Measurements from ENCODE around the gene MRPS12.
A peak's percentile ranks its signal among the peaks of the same experiment; 100 is the strongest.
"Not testable (repeated sequence)": the region's sequence is repeated elsewhere in the genome, so short reads cannot be mapped to it uniquely, and the experiment has no call there.

The MRPS12 gene

DNA sequence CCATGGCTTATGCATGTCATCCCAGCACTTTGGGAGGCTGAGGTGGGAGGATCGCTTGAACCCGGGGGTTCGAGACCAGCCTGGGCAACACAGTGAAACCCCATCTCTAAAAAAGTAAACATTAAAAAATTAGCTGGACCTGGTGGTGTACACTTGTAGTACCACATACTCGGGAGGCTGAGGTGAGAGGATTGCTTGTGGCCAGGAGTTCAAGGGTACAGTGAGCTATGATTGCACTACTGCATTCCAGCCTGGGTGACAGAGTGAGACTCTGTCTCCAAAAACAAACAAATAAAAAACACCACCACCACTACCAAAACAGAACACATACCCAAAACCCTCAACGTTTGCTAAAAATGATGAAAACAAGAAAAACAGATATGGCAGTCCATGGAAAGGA is 28.9 kb downstream of the MRPS12 start:
- POLR2A ChIA-PET, result no interaction called here
- Histone ChIP-seq H3K9me3 (ENCODE audit: control insufficient read depth, insufficient read depth, low read depth, low read length) (no peaks in the 10 kb centered on the region; the same call in 1 of the 2 replicates), H3K27ac (ENCODE audit: extremely low read depth, low read depth, low read length) (no peak overlapping the region), H3K4me3 (ENCODE audit: low read depth, low read length) (no peak overlapping the region), H3K4me1 (ENCODE audit: control insufficient read depth, insufficient read depth, low read length) (peaks cover 3% of the 10 kb centered on the region; the same call in 1 of the 2 replicates), H3K36me3 (ENCODE audit: control insufficient read depth in 2 of 2, insufficient read depth in 1 of 2, low read length in 2 of 2) (peaks cover 14 to 72% of the 10 kb centered on the region in 2 experiments)
- CTCF ChIA-PET, result interaction anchor here (0.6 to 6.6 kb wide), 16 partner anchors 12 to 995 kb away, joined by 3 to 44 read pairs (median 3); partner anchors contain the start of gene FBXO17
- peak; percentile 79; the same call in 1 of the 2 replicates for TF ChIP-seq ZNF311 (tag by site-specific recombination; IDR thresholded peaks at IDR 0.05; ENCODE audit: borderline replicate concordance)
- no peak for TF ChIP-seq ZNF747 (tag by site-specific recombination; IDR thresholded peaks at IDR 0.05)
- 0 out of 2 replicates have a peak, but pooled peaks have one; percentile 21 for TF ChIP-seq ZNF157 (tag by site-specific recombination; IDR thresholded peaks at IDR 0.05)

DNA sequence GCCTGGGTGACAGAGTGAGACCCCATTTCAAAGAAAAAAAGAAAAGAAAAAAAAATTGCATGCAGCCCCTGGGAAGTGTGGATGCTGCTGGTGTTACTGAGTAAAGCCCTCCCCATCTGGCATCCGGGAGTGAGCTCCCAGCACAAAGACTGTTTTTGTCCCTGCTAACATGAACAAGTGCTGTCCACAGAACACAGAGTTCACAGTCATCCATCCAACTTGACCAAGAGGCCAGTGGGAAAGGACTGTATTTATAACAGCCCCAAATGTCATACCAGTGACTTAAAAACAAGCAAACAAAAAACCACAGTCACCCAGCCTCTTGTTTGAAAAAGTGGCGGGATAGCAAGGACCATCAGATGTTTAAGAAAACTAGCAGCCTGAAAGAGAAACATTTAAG is 34.0 kb downstream of the MRPS12 start:
- Histone ChIP-seq H3K27ac (ENCODE audit: extremely low read depth, low read depth, low read length) (no peak overlapping the region), H3K9me3 (ENCODE audit: control insufficient read depth, insufficient read depth, low read depth, low read length) (no peaks in the 10 kb centered on the region; the same call in none of the 2 replicates), H3K4me3 (ENCODE audit: low read depth, low read length) (no peak overlapping the region), H3K36me3 (ENCODE audit: control insufficient read depth in 2 of 2, insufficient read depth in 1 of 2, low read length in 2 of 2) (peaks cover 35 to 77% of the 10 kb centered on the region in 2 experiments), H3K4me1 (ENCODE audit: control insufficient read depth, insufficient read depth, low read length) (peaks cover 8% of the 10 kb centered on the region)
- TF ChIP-seq, protein P1, sequence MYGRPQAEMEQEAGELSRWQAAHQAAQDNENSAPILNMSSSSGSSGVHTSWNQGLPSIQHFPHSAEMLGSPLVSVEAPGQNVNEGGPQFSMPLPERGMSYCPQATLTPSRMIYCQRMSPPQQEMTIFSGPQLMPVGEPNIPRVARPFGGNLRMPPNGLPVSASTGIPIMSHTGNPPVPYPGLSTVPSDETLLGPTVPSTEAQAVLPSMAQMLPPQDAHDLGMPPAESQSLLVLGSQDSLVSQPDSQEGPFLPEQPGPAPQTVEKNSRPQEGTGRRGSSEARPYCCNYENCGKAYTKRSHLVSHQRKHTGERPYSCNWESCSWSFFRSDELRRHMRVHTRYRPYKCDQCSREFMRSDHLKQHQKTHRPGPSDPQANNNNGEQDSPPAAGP (tag by site-specific recombination; IDR thresholded peaks at IDR 0.05), result no peak
- TF ChIP-seq ZNF626 (tag by site-specific recombination; IDR thresholded peaks at IDR 0.05), result no peak
- no peak for TF ChIP-seq ZNF169 (tag by site-specific recombination; IDR thresholded peaks at IDR 0.05)
- no peak for TF ChIP-seq SP7 (tag by site-specific recombination; IDR thresholded peaks at IDR 0.05)
- no peak for TF ChIP-seq BCL11B (tag by site-specific recombination; IDR thresholded peaks at IDR 0.05; ENCODE audit: low read depth)
- TF ChIP-seq, protein P2, sequence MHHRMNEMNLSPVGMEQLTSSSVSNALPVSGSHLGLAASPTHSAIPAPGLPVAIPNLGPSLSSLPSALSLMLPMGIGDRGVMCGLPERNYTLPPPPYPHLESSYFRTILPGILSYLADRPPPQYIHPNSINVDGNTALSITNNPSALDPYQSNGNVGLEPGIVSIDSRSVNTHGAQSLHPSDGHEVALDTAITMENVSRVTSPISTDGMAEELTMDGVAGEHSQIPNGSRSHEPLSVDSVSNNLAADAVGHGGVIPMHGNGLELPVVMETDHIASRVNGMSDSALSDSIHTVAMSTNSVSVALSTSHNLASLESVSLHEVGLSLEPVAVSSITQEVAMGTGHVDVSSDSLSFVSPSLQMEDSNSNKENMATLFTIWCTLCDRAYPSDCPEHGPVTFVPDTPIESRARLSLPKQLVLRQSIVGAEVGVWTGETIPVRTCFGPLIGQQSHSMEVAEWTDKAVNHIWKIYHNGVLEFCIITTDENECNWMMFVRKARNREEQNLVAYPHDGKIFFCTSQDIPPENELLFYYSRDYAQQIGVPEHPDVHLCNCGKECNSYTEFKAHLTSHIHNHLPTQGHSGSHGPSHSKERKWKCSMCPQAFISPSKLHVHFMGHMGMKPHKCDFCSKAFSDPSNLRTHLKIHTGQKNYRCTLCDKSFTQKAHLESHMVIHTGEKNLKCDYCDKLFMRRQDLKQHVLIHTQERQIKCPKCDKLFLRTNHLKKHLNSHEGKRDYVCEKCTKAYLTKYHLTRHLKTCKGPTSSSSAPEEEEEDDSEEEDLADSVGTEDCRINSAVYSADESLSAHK (tag by site-specific recombination; IDR thresholded peaks at IDR 0.05), result peak; percentile 38; the same call in 1 of the 2 replicates
- TF ChIP-seq ZNF629 (tag by site-specific recombination; IDR thresholded peaks at IDR 0.05), result no peak
- TF ChIP-seq ZNF76 (tag by site-specific recombination; IDR thresholded peaks at IDR 0.05; ENCODE audit: borderline replicate concordance, low read depth), result no peak
- TF ChIP-seq MZF1 (tag by site-specific recombination; IDR thresholded peaks at IDR 0.05; ENCODE audit: borderline replicate concordance), result no peak
- POLR2A ChIA-PET, result no interaction called here
- CTCF ChIA-PET, result interaction anchor here (0.6 to 6.6 kb wide), 4 partner anchors 10 to 146 kb away, joined by 3 to 62 read pairs (median 31); partner anchors contain the start of gene FBXO17

DNA sequence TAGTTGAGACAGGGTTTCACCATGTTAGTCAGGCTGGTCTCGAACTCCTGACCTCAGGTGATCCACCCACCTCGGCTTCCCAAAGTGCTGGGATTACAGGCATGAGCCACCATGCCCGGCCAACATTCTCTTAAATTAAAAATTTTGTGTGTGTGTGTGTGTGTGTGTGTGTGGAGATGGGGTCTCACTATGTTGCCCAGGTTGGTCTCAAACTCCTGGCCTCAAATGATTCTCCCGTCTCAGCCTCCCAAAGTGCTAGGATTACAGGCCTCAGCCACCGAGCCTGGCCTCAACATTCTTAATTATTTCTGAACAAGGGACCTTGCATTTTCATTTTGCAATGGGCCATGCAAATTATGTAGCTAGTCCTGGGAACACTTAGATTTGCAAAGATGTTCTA is 35.4 kb downstream of the MRPS12 start:
- TF ChIP-seq, protein P3, sequence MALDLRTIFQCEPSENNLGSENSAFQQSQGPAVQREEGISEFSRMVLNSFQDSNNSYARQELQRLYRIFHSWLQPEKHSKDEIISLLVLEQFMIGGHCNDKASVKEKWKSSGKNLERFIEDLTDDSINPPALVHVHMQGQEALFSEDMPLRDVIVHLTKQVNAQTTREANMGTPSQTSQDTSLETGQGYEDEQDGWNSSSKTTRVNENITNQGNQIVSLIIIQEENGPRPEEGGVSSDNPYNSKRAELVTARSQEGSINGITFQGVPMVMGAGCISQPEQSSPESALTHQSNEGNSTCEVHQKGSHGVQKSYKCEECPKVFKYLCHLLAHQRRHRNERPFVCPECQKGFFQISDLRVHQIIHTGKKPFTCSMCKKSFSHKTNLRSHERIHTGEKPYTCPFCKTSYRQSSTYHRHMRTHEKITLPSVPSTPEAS (tag by site-specific recombination; IDR thresholded peaks at IDR 0.05), result peak; percentile 70
- TF ChIP-seq ZNF785 (tag by site-specific recombination; IDR thresholded peaks at IDR 0.05) (0 out of 2 replicates have a peak, but pooled peaks have one; percentile 22), ZNF121 (tag by site-specific recombination; IDR thresholded peaks at IDR 0.05) (peak; percentile 97)
- Histone ChIP-seq H3K27ac (ENCODE audit: extremely low read depth, low read depth, low read length) (0 out of 2 replicates have a peak overlapping the region, but pooled peaks have one; percentile 12), H3K36me3 (ENCODE audit: control insufficient read depth in 2 of 2, insufficient read depth in 1 of 2, low read length in 2 of 2) (peaks cover 40 to 81% of the 10 kb centered on the region in 2 experiments)
- POLR2A ChIA-PET, result interaction anchor here (2.6 kb wide), 1 partner anchor 9 kb away, joined by 9 read pairs; the partner anchor contains the start of gene FBXO17
- not testable (repeated sequence) for H3K4me1 ChIP-seq (ENCODE audit: control insufficient read depth, insufficient read depth, low read length); H3K9me3 ChIP-seq (ENCODE audit: control insufficient read depth, insufficient read depth, low read depth, low read length); H3K4me3 ChIP-seq (ENCODE audit: low read depth, low read length)
- CTCF ChIA-PET, result interaction anchor here (0.6 to 2.1 kb wide), 9 partner anchors 9 to 592 kb away, joined by 3 to 18 read pairs (median 6); partner anchors contain the start of genes FBXO17 and PSMD8

Data from HEK293 (cell line).